ENCODE data around the gene LHCGR.
"Not testable (repeated sequence)": the region's sequence is repeated elsewhere in the genome, so short reads cannot be mapped to it uniquely, and the experiment has no call there.

The LHCGR gene

DNA sequence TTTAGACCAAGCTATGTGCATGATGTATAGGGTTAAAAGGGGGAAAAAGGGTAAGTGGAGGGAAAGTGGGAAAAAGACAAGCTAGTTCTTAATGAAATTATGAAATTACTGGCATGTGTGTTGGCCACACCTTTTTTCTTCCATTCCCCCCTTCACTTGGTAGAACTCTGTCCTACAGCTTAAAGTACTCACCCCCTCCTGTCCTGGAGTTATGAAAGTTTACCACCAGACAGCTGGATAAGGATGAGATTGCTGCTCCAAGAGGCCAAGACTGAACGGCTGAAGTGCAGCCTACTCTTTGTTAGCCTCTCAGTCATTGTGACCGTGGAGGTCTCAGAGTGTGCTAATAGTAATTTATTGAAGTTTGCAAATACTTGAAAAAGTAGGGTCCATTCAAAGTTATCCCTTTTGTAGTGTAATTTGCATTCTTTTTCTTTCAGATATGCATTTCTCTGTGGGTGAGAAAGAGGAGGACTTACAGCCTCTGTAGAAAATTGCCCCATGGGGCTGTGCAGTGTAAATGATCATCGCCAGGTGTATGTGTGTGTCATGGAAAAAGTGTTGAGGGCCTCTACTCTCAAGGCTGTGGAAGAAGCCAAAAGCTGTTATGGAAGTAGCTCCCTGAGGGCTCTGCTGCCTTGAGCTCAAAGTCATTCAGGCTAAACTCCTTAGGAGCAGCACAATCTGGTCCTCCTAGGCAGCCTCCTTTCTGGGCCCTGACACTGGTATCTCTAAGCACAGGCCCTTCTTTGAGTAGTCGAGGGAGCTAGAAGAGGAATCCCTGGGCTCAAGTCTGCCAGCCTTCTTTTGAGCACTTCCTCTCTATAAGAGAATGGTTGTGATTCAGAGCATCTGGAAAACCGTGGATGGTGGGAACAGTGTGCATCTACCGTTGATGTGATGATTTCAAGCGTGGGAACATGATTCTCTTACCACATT, 46.2 kb downstream of the LHCGR start:
- TF ChIP-seq, protein P1, sequence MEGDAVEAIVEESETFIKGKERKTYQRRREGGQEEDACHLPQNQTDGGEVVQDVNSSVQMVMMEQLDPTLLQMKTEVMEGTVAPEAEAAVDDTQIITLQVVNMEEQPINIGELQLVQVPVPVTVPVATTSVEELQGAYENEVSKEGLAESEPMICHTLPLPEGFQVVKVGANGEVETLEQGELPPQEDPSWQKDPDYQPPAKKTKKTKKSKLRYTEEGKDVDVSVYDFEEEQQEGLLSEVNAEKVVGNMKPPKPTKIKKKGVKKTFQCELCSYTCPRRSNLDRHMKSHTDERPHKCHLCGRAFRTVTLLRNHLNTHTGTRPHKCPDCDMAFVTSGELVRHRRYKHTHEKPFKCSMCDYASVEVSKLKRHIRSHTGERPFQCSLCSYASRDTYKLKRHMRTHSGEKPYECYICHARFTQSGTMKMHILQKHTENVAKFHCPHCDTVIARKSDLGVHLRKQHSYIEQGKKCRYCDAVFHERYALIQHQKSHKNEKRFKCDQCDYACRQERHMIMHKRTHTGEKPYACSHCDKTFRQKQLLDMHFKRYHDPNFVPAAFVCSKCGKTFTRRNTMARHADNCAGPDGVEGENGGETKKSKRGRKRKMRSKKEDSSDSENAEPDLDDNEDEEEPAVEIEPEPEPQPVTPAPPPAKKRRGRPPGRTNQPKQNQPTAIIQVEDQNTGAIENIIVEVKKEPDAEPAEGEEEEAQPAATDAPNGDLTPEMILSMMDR (conservative IDR thresholded peaks at IDR 0.05; ENCODE audit: low read depth) = no peak
- no peak overlapping the region for H3K27ac ChIP-seq
- CTCF ChIA-PET = no interaction called here
- no peak for DNase-seq (ENCODE audit: low spot score)
- POLR2A ChIA-PET (ENCODE audit: low non-redundant PET) = no interaction called here

DNA sequence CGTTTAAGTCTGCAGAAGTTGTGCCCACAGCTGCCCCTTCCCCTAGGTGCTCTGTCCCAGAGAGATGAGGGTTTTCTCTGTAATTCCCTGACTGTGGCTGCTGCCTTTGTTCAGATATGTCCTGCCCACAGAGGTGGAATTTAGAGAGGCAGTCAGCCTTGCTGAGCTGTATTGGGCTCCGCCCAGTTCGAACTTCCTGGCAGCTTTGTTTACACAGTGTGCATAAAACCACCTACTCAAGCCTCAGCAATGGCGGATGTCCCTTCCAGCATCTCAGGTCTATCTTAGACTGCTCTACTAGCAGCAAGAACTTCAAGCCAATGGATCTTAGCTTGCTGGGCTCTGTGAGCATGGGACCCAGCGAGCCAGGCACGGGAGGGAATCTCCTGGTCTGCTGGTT, 48.1 kb downstream of the LHCGR start:
- TF ChIP-seq, protein P1 (conservative IDR thresholded peaks at IDR 0.05; ENCODE audit: low read depth) = no peak
- POLR2A ChIA-PET (ENCODE audit: low non-redundant PET) = no interaction called here
- CTCF ChIA-PET = interaction anchor here (0.9 kb wide), 1 partner anchor 10 kb away, joined by 4 read pairs; no protein-coding TSS in a partner anchor
- DNase-seq (ENCODE audit: low spot score) = no peak
- H3K27ac ChIP-seq = no peak overlapping the region

DNA sequence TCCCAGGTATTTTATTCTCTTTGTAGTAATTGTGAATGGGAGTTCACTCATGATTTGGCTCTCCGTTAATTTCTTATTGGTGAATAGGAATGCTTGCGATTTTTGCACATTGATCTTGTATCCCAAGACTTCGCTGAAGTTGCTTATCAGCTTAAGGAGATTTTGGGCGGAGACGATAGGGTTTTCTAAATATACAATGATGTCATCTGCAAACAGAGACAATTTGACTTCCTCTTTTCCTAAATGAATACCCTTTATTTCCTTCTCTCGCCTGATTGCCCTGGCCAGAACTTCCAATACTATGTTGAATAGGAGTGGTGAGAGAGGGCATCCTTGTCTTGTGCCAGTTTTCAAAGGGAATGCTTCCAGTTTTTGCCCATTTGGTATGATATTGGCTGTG, 51.9 kb downstream of the LHCGR start:
- CTCF ChIA-PET; POLR2A ChIA-PET (ENCODE audit: low non-redundant PET); DNase-seq (ENCODE audit: low spot score); H3K27ac ChIP-seq: not testable (repeated sequence)

DNA sequence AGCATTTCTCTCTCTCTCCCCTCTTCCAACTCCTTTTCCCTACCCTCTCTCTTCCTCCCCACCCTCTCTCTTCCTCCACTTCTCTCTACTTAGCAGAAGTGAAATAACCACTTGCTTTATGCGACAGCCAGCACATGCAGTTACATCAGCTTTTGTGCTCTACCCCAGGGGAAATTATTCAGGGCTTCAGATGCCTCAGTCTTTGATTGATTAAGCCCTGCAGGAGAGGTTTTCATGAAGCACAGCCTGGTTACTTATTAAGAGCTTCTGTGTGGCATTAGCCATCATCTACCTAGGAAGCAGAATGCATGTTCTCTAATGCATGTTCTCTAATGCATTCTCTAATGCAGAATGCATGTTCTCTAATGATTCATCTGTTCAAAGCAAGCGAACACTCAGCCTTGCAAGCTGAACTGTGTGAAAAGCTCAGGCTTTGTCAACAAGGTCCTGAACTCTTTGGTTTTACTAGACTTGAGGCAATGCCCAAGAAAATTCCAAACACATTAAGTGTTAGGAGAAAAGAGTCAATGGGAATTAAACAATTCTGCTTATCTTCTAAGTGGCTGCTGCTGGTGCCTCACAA, 56.1 kb downstream of the LHCGR start:
- H3K27ac ChIP-seq = no peak overlapping the region
- TF ChIP-seq, protein P1 (conservative IDR thresholded peaks at IDR 0.05; ENCODE audit: low read depth) = no peak
- ChIA-PET CTCF (no interaction called here), POLR2A (ENCODE audit: low non-redundant PET) (no interaction called here)
- no peak for DNase-seq (ENCODE audit: low spot score)

DNA sequence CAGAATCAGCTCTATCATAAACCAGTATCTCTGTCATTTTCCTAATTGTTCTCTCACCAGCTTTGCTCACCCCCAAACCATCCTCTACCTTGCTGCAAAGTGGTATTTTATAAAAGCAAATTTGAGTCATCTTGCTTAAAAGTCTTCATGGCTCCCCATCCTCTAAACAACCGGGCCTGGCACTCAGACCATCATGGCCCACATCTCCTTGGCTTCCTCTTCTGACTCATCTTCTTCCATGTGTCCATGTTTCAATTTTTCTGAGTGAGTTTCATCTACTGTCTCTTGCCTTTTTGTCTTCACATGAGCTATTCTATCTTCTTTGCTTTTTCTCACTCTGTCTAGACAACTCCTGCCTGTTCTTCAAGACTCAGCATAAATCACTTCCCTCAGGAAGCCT, 58.6 kb downstream of the LHCGR start:
- CTCF ChIA-PET = no interaction called here
- H3K27ac ChIP-seq = no peak overlapping the region
- TF ChIP-seq, protein P1 (conservative IDR thresholded peaks at IDR 0.05; ENCODE audit: low read depth) = no peak
- POLR2A ChIA-PET (ENCODE audit: low non-redundant PET) = no interaction called here
- no peak for DNase-seq (ENCODE audit: low spot score)

DNA sequence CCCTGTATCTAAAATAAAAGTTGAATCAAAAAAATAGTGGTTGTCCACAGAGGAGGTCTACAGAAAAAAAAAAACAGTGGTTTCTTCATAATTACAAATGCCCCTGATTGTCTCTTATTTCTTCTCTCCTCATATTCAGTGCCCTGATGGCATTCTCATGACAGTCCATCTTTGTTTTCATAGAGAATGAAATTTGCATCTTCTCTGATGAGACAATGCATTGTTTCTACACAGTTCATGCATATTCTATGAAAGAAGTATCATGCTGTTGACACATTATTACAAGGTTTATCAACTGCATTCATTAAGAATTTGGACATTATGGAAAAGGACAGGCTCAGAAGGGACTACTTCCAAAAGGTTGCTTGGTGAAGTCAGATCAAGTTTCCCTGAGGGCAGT, 59.5 kb downstream of the LHCGR start:
- ChIA-PET POLR2A (ENCODE audit: low non-redundant PET) (no interaction called here), CTCF (no interaction called here)
- DNase-seq (ENCODE audit: low spot score) = no peak
- no peak overlapping the region for H3K27ac ChIP-seq
- TF ChIP-seq, protein P1 (conservative IDR thresholded peaks at IDR 0.05; ENCODE audit: low read depth) = no peak

DNA sequence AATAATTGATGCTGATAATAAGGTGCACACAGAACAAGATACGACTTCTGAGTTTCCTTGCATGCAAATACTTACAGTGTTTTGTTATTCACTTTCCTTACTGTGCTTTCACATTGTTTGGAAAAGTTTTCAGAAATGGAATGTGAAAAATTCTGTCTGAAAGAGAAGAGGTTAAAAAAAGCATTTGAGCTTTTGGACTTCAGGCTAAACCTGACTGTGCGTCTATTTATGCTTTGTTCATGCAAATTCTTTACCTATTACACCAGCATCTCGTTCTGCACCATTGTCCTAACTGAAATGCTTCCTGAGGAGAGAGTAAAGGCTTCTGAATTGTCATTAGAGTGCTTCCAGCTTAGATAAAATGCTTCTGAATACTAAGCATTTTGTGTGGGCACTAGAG, 61.4 kb downstream of the LHCGR start:
- POLR2A ChIA-PET (ENCODE audit: low non-redundant PET) = no interaction called here
- no peak for DNase-seq (ENCODE audit: low spot score)
- TF ChIP-seq, protein P1 (conservative IDR thresholded peaks at IDR 0.05; ENCODE audit: low read depth) = no peak
- CTCF ChIA-PET = interaction anchor here (0.6 kb wide), 1 partner anchor 69 kb away, joined by 3 read pairs; no protein-coding TSS in a partner anchor
- H3K27ac ChIP-seq = no peak overlapping the region
